HuH-7 (cell line): ENCODE measurements around the gene ERN2.
"Not testable (repeated sequence)": the region's sequence is repeated elsewhere in the genome, so short reads cannot be mapped to it uniquely, and the experiment has no call there.

Experiments
- DNase-seq: peaks from one replicate; pipeline ENCODE4 v3.0.0; 2011; ENCODE audit warnings: low spot score

The ERN2 gene

GRCh38 chr16:23722613-23723240 is 9.7 kb upstream of the ERN2 start:
- DNase-seq, result not testable (repeated sequence)

GRCh38 chr16:23716484-23716883 is 3.5 kb upstream of the ERN2 start:
- no peak for DNase-seq

DNA sequence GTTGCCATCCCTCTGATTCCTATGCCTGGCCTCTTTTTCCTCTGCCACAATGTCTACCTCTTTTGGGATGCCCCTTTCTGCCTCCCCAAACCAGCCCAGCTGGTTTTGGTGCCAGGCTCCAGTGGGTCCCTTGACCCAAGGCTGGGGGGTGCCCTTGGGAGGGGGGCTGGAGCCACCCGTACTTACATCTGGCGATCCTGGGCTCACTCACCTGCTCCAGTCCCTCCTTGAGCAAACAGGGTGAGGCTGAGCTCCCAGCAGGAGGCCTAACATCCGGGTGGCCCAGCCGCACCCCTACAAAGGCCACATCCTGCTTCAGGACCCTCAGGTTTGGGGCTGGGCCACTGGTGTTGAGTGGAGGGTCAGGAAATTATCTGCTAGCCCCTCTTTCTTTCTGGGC is 1.2 kb downstream of the ERN2 start:
- DNase-seq, result no peak

- DNase-seq, result no peak
Observed at GRCh38 chr16:23710504-23710903, 2.5 kb downstream of the ERN2 start.

DNA sequence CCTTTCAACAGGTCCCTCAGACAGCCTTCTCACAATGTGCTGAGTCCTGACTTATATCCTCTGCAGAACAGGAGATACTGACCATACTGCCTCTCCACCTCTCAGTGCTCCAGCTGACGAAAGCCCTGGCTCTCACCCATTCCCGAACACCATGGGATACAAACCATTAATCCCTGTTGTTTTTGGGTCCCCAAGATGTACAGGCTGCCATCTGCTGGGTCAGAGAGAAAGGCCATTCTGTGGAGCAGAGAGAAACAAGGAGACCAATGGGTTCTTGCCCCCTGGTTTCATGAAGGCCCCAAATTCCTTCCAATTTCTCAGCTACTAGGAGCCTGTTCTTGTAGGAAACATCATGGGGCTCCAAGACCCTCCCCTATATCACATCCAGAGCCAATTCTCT is 3.0 kb downstream of the ERN2 start:
- no peak for DNase-seq

- no peak for DNase-seq
Observed at GRCh38 chr16:23709536-23709935, 3.5 kb downstream of the ERN2 start.

GRCh38 chr16:23706439-23706838 is 6.6 kb downstream of the ERN2 start:
- DNase-seq, result no peak

GRCh38 chr16:23705517-23705902 is 7.5 kb downstream of the ERN2 start:
- no peak for DNase-seq

- DNase-seq, result no peak
Observed at GRCh38 chr16:23704772-23705516, 8.1 kb downstream of the ERN2 start.

- no peak for DNase-seq
Observed at GRCh38 chr16:23702951-23703350, 10.1 kb downstream of the ERN2 start.

- DNase-seq, result no peak
Observed at GRCh38 chr16:23701045-23701444, 12.0 kb downstream of the ERN2 start.

GRCh38 chr16:23700509-23700908 is 12.5 kb downstream of the ERN2 start:
- no peak for DNase-seq

- DNase-seq, result no peak
Observed at GRCh38 chr16:23700093-23700492, 12.9 kb downstream of the ERN2 start.

- DNase-seq, result no peak
Observed at GRCh38 chr16:23699100-23699499, 13.9 kb downstream of the ERN2 start.

GRCh38 chr16:23695756-23696155 is 17.3 kb downstream of the ERN2 start:
- DNase-seq, result no peak

- DNase-seq, result no peak
Observed at GRCh38 chr16:23694644-23695373, 18.2 kb downstream of the ERN2 start.

DNA sequence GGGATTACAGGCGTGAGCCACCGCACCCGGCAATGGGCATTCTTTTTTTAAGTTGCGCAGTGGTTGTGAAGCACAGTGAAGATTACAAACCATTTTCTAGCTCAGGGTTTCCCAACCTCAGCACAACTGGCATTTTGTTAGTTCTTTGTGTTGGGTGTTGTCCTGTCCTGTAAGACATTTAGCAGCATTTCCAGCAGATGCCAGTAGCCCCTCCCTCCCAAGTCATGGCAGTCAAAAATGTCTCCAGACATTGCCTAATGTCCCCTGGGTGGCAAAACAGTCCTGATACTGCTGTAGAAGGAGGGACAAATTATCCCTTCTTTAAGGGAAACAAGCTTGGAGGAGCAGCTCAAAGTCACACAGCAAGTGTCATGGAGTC is 18.8 kb downstream of the ERN2 start:
- no peak for DNase-seq

GRCh38 chr16:23692190-23692837 is 20.7 kb downstream of the ERN2 start:
- no peak for DNase-seq

GRCh38 chr16:23691483-23692189 is 21.4 kb downstream of the ERN2 start:
- no peak for DNase-seq

DNA sequence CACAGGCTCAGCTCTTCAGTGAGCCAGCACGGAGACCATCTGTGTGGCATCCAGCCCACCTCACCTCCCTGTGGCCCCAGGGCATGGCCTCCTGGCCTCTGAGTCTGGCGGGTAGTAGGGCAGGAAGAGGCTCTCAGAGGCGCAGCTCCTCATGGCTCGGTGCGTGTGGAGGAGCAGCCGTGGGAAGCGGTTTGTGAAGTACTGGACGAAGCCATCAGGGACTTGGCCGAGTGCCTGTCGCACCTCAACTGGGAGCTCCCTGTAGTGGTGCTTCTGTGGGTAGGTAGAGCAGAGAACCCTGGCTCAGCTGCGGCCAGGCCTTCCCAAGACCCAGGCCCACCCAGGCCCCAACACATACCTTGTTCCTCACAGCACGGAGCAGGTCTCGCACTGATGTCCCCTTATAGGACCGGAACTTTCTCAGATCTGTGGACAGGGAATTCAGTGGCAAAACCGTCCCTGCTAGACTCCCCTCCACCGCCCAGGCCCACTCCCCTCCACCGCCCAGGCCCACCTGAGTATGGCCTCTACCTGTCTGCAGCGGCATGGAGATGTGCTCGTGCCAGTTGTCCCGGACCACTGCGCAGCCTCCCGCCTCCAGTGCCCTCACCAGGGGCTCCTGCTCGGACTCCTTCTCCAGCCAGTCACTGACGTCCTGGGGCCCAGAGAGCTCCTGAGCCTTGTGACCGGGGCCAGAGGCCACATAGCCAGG is 22.1 kb downstream of the ERN2 start:
- DNase-seq, result no peak

DNA sequence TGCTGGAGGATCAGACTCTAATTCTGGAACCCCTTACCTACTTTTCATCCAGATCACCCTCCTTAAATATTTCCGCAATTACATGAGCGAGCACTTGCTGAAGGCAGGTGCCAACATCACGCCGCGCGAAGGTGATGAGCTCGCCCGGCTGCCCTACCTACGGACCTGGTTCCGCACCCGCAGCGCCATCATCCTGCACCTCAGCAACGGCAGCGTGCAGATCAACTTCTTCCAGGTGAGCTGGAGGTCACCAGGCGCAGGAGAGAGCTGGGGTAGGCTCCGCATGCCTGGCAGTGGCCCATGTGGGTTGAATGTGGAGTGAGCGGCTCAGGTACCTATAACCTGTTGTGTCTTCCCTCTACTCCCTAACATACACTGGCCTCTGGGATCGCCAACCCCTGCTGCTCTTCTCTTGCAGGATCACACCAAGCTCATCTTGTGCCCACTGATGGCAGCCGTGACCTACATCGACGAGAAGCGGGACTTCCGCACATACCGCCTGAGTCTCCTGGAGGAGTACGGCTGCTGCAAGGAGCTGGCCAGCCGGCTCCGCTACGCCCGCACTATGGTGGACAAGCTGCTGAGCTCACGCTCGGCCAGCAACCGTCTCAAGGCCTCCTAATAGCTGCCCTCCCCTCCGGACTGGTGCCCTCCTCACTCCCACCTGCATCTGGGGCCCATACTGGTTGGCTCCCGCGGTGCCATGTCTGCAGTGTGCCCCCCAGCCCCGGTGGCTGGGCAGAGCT is 23.4 kb downstream of the ERN2 start:
- no peak for DNase-seq
